ENCODE measurements around the gene CSF1R.

GRCh38 chr5:150114773-150115408 lies 28.5 kb upstream of the CSF1R start:
- TF ChIP-seq SMC3 (conservative IDR thresholded peaks at IDR 0.05; ENCODE audit: poor library complexity): no peak
- no peak for TF ChIP-seq TAF1 (IDR thresholded peaks at IDR 0.05; ENCODE audit: low read depth)
- no peak for TF ChIP-seq CTCF (IDR thresholded peaks at IDR 0.05; ENCODE audit: poor library complexity, severe bottlenecking)
- TF ChIP-seq POLR2AphosphoS5 (IDR thresholded peaks at IDR 0.05): no peak
- TF ChIP-seq EZH2 (IDR thresholded peaks at IDR 0.05; ENCODE audit: borderline replicate concordance, insufficient read depth, low read length, poor library complexity, severe bottlenecking): no peak
- no peak for TF ChIP-seq REST (IDR thresholded peaks at IDR 0.05; ENCODE audit: borderline replicate concordance)
- TF ChIP-seq RAD21 (conservative IDR thresholded peaks at IDR 0.05): no peak
- TF ChIP-seq EP300 (conservative IDR thresholded peaks at IDR 0.05; ENCODE audit: poor library complexity, severe bottlenecking): no peak

Data from neural cell (in vitro differentiated cells).